Naive thymus-derived CD4-positive, alpha-beta T cell (primary cell): ENCODE data around the gene CHAT. TPM values are rescaled to one million over a fixed set of nuclear protein-coding genes. Genes with fewer than 3 reads are reported as not detected.

Source experiments
- ATAC-seq: fragments of 150-1000 bp; cut with Tn5 transposase; 2 replicates; pipeline ENCODE4 v1.10.0; 2021; ENCODE audit warnings: mild to moderate bottlenecking, moderate library complexity
- CTCF ChIA-PET: fragments of 350-600 bp; sonication (Branson Sonifier 250); formaldehyde crosslinking; loops from one replicate; lab custom pipeline; 2021; ENCODE audit warnings: antibody characterized with exemption; lab: Charles Lee
- POLR2A ChIA-PET: fragments of 350-600 bp; sonication (Branson Sonifier 250); formaldehyde crosslinking; loops from one replicate; lab custom pipeline; 2021; ENCODE audit warnings: antibody characterized with exemption, inconsistent platforms; lab: Charles Lee
- DNase-seq, 9 donors: peaks; one replicate each; pipeline versions ENCODE4 v3.0.0 to v3.0.0-alpha.2; 2020 to 2022; ENCODE audit warnings: mixed read lengths in 1 of 9
- H3K27ac ChIP-seq: one replicate; pipeline ENCODE4 v1.7.0; 2013; ENCODE audit warnings: mild to moderate bottlenecking, low read depth, low read length, moderate library complexity
- H3K27me3 ChIP-seq, 2 donors: one replicate each; pipeline ENCODE4 v1.7.0; 2013; ENCODE audit warnings: low read length in 2 of 2, mild to moderate bottlenecking in 2 of 2, moderate library complexity in 2 of 2; ENCODE audit not compliant: control insufficient read depth in 2 of 2, insufficient read depth in 2 of 2
- H3K36me3 ChIP-seq, 3 experiments: 1 replicate in 2 of 3; 2 replicates in 1 of 3; pipeline ENCODE4 v1.7.0; 2013; ENCODE audit warnings: low read length in 3 of 3, mild to moderate bottlenecking in 3 of 3, moderate library complexity in 1 of 3; ENCODE audit not compliant: insufficient read depth in 3 of 3, control insufficient read depth in 2 of 3
- H3K4me1 ChIP-seq, 2 donors: one replicate each; pipeline ENCODE4 v1.7.0; 2013; ENCODE audit warnings: low read length in 2 of 2, mild to moderate bottlenecking in 2 of 2, moderate library complexity in 1 of 2; ENCODE audit not compliant: control insufficient read depth in 2 of 2, insufficient read depth in 2 of 2
- H3K4me3 ChIP-seq: 2 replicates; pipeline ENCODE4 v1.7.0; 2013; ENCODE audit warnings: mild to moderate bottlenecking, low read length
- H3K9me3 ChIP-seq, 3 experiments: 1 replicate in 2 of 3; 2 replicates in 1 of 3; pipeline ENCODE4 v1.7.0; 2013; ENCODE audit warnings: low read length in 3 of 3; ENCODE audit not compliant: control insufficient read depth in 2 of 3
- H3K27ac Mint-ChIP-seq, 9 donors: one replicate each; pipeline ENCODE4 v1.8.0; 2020 to 2022; ENCODE audit warnings: mixed read lengths in 9 of 9, mild to moderate bottlenecking in 8 of 9, moderate library complexity in 5 of 9, inconsistent platforms in 2 of 9
- H3K27me3 Mint-ChIP-seq, 5 donors: one replicate each; pipeline ENCODE4 v1.8.0; 2021 to 2022; ENCODE audit warnings: mixed read lengths in 5 of 5, mild to moderate bottlenecking in 1 of 5
- H3K36me3 Mint-ChIP-seq, 5 donors: one replicate each; pipeline ENCODE4 v1.8.0; 2020 to 2022; ENCODE audit warnings: mixed read lengths in 5 of 5, mild to moderate bottlenecking in 3 of 5, inconsistent platforms in 1 of 5
- H3K4me1 Mint-ChIP-seq, 7 donors: one replicate each; pipeline ENCODE4 v1.8.0; 2020 to 2022; ENCODE audit warnings: mixed read lengths in 7 of 7, mild to moderate bottlenecking in 3 of 7, inconsistent platforms in 1 of 7
- H3K4me3 Mint-ChIP-seq, 10 donors: one replicate each; pipeline ENCODE4 v1.8.0; 2020 to 2022; ENCODE audit warnings: mild to moderate bottlenecking in 10 of 10, mixed read lengths in 10 of 10, moderate library complexity in 6 of 10, inconsistent platforms in 2 of 10
- H3K9me3 Mint-ChIP-seq, 11 donors: one replicate each; pipeline ENCODE4 v1.8.0; 2020 to 2022; ENCODE audit warnings: mixed read lengths in 11 of 11, mild to moderate bottlenecking in 4 of 11, inconsistent platforms in 1 of 11, moderate library complexity in 1 of 11
- intact Hi-C, 2 donors: fragments of 100-400 bp; cut with micrococcal nuclease; formaldehyde crosslinking; loops; one replicate each; pipeline ENCODE4 v1.15.1; 2023
- polyA plus RNA-seq, 2 donors: library from polyadenylated mRNA; unstranded; fragments of 300-500 nt; fragmentation: Illumina TruSeq; gene quantifications; one replicate each; pipeline ENCODE4 v1.2.3, GENCODE V29; 2021
- total RNA-seq, 6 experiments: library from RNA in 5 of 6; stranded (reverse) in 5 of 6; gene quantifications; 1 replicate in 5 of 6; 2 replicates in 1 of 6; pipeline ENCODE4 v1.2.3 and lab custom pipeline; 2021 to 2026

CHAT gene
- total and polyA plus RNA-seq, 7 experiments from 2014 or later = not detected

DNA sequence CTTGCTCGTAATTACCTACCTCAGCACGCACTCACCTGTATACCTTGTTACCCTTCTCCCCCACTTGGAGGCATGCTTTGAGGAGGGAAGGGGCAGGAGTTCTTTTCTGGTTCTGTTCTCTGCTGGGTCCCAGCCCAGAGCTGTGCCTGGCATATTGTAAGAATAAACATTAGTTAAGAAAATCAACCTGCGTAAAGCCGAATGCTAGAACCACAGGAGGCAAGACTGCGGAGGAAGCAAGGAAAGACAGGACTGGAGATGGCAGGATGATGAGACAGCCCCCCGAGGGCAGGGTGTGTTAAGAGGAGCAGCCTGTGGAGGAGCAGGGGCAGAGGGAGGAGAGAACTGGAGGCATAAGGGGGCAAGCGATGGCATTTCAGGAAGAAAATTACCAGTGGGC, 75.1 kb downstream of the CHAT start:
- H3K27ac Mint-ChIP-seq = no peak overlapping the region
- H3K36me3 Mint-ChIP-seq = peaks cover 0 to 13% (median 0%) of the 10 kb centered on the region in 5 donors
- no peak for ATAC-seq
- no peaks in the 10 kb centered on the region for H3K4me1 ChIP-seq
- ChIA-PET CTCF (interaction anchor here (0.7 kb wide), 1 partner anchor 16 kb away, joined by 6 read pairs; no protein-coding TSS in a partner anchor), POLR2A (no interaction called here)
- no peak overlapping the region for H3K4me3 ChIP-seq
- H3K27ac ChIP-seq = no peak overlapping the region
- no peaks in the 10 kb centered on the region for H3K36me3 ChIP-seq
- intact Hi-C loops = no loop called here
- peaks cover 0 to 4% (median 0%) of the 10 kb centered on the region in 7 donors for H3K4me1 Mint-ChIP-seq
- H3K27me3 Mint-ChIP-seq = peaks cover 61 to 80% (median 71%) of the 10 kb centered on the region in 5 donors
- H3K4me3 Mint-ChIP-seq = no peak overlapping the region
- H3K9me3 Mint-ChIP-seq = peaks cover 0 to 52% (median 13%) of the 10 kb centered on the region in 11 donors
- peaks cover 0 to 6% (median 0%) of the 10 kb centered on the region in 3 experiments for H3K9me3 ChIP-seq
- DNase-seq = no peak
- no peaks in the 10 kb centered on the region for H3K27me3 ChIP-seq

DNA sequence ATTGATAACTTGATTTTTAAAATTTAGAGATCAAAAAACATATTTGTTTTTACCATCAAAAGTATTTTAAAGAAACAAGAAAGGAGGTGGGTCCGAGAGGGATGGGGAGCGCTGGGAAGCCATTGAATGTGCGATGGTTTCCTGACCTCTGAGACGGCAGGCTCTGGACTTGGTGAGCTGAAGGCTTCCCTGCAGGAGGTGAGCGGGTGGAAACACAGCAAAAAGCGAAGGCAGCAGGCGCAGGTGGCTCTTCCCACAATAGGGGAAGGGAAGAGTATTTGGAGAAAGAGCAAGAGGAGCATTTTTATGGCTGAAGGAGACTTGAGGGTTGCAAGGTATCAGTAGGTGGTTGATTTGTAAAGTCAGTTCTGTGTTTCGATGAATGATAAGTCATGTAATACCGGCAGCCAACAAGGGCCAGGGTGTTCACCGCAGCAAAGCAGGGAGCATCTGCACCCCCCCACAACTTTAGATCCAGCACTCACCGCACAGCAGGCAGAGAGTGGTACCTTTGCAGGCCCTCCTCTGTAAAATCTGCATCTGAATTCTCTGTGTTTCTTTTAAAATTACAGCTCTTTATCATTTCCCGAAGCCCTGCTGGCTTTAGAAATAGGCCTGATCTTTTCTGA, 76.2 kb downstream of the CHAT start:
- ATAC-seq = no peak
- Histone ChIP-seq H3K4me1 (no peaks in the 10 kb centered on the region), H3K9me3 (peaks cover 0 to 6% (median 0%) of the 10 kb centered on the region in 3 experiments), H3K36me3 (no peaks in the 10 kb centered on the region), H3K27ac (no peak overlapping the region), H3K27me3 (no peaks in the 10 kb centered on the region), H3K4me3 (no peak overlapping the region)
- H3K27ac Mint-ChIP-seq = no peak overlapping the region
- H3K4me3 Mint-ChIP-seq = no peak overlapping the region
- no peak for DNase-seq
- H3K27me3 Mint-ChIP-seq = peaks cover 60 to 80% (median 73%) of the 10 kb centered on the region in 5 donors
- peaks cover 0 to 4% (median 0%) of the 10 kb centered on the region in 7 donors for H3K4me1 Mint-ChIP-seq
- intact Hi-C loops = no loop called here
- peaks cover 0 to 52% (median 11%) of the 10 kb centered on the region in 11 donors for H3K9me3 Mint-ChIP-seq
- ChIA-PET CTCF (no interaction called here), POLR2A (no interaction called here)
- H3K36me3 Mint-ChIP-seq = peaks cover 0 to 10% (median 0%) of the 10 kb centered on the region in 5 donors

DNA sequence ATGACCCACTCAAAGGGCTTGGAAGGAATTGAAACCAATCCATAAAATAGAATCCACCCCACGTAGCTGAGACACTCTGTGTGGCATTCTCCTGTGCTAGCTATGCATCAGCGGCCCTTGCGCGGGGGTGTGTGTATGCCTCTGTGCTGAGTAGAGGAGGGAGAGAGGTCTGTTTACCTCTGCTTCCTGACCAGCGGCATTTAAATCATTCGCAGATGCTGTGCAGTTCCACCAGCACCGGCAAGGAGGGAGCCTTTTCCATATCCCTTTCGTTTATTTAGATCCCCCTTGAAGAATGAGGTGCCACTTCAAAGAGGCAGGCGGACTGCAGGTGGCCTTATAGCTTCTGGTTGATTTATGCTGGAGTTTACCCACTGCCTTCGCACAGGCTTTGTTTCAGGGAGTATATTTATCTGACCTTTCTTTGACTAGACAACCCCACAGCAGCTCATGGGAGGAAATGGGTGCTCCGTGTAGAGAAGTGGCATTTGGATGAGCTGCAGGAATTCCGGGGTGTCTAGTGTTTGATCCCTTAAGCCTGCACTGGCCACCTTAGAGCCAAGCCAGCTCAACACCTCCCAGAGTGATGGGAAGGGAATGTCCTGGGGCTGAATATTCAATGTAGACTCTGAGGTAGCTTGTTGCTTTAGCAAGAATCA, 77.0 kb downstream of the CHAT start:
- CTCF ChIA-PET = no interaction called here
- peaks cover 55 to 76% (median 71%) of the 10 kb centered on the region in 5 donors for H3K27me3 Mint-ChIP-seq
- POLR2A ChIA-PET = no interaction called here

DNA sequence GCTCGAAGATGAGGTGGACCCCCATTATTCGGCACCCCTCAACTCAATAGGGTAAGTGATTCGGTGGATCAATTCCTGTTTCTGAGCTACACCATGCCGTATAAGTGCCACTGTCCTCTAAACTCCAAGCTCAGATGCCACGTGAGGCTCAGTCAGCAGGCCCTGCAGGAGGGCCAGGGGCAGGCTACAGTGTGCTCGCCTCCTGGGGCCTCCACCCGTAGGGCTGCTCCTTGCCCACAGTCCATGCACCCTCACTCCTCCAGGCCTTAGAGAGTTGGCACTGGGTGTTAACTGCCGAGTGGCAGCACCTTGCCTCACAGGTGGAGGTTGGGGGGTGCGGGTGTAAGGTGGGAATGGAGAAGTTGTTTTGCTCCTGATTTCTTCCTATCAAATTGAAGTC, 77.8 kb downstream of the CHAT start:
- no peak overlapping the region for H3K4me3 Mint-ChIP-seq
- peaks cover 0 to 4% (median 0%) of the 10 kb centered on the region in 7 donors for H3K4me1 Mint-ChIP-seq
- intact Hi-C loops = no loop called here
- no peak overlapping the region for H3K27ac Mint-ChIP-seq
- DNase-seq (no peak), ATAC-seq (no peak)
- Histone ChIP-seq H3K4me3 (no peak overlapping the region), H3K27me3 (no peaks in the 10 kb centered on the region), H3K4me1 (no peaks in the 10 kb centered on the region), H3K36me3 (no peaks in the 10 kb centered on the region), H3K27ac (no peak overlapping the region), H3K9me3 (peaks cover 0 to 6% (median 0%) of the 10 kb centered on the region in 3 experiments)
- ChIA-PET POLR2A (no interaction called here), CTCF (no interaction called here)
- H3K9me3 Mint-ChIP-seq = peaks cover 0 to 39% (median 11%) of the 10 kb centered on the region in 11 donors
- peaks cover 0 to 10% (median 0%) of the 10 kb centered on the region in 5 donors for H3K36me3 Mint-ChIP-seq
- H3K27me3 Mint-ChIP-seq = peaks cover 55 to 76% (median 70%) of the 10 kb centered on the region in 5 donors

More for the DNA sequence above, 77.0 kb downstream of the CHAT start:
- intact Hi-C loops = no loop called here
- Histone ChIP-seq H3K27ac (no peak overlapping the region), H3K36me3 (no peaks in the 10 kb centered on the region), H3K4me3 (no peak overlapping the region), H3K9me3 (peaks cover 0 to 6% (median 0%) of the 10 kb centered on the region in 3 experiments), H3K4me1 (no peaks in the 10 kb centered on the region), H3K27me3 (no peaks in the 10 kb centered on the region)
- Mint-ChIP-seq H3K4me1 (peaks cover 0 to 4% (median 0%) of the 10 kb centered on the region in 7 donors), H3K9me3 (peaks cover 0 to 46% (median 11%) of the 10 kb centered on the region in 11 donors), H3K4me3 (no peak overlapping the region), H3K27ac (no peak overlapping the region), H3K36me3 (peaks cover 0 to 10% (median 0%) of the 10 kb centered on the region in 5 donors)
- DNase-seq (no peak), ATAC-seq (no peak)

DNA sequence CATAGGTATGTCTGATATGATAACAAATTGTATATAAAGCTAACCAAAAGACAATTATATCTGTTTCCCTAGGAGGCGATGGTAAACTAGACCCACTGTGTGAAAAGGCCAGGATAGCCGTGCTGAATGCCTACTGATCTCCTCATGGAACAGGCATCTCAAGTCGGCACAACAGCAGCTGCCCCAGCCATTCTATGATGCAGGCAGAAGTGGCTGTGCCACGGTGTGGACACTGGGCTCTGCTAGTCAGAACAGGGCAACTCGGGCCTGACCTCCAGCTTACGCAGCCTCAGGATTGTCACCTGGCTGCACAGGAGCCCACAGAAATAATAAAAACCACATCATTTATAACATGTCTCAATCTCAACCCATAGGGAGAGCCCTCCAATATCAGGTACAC, 80.6 kb downstream of the CHAT start:
- H3K27ac ChIP-seq = no peak overlapping the region
- H3K9me3 Mint-ChIP-seq = peaks cover 0 to 18% (median 1%) of the 10 kb centered on the region in 11 donors
- intact Hi-C loops = no loop called here
- H3K4me1 ChIP-seq = no peaks in the 10 kb centered on the region
- H3K4me3 Mint-ChIP-seq = no peak overlapping the region
- DNase-seq (no peak), ATAC-seq (no peak)
- peaks cover 32 to 62% (median 50%) of the 10 kb centered on the region in 5 donors for H3K27me3 Mint-ChIP-seq
- H3K9me3 ChIP-seq = no peaks in the 10 kb centered on the region
- no peaks in the 10 kb centered on the region for H3K27me3 ChIP-seq
- ChIA-PET CTCF (no interaction called here), POLR2A (no interaction called here)
- H3K4me3 ChIP-seq = no peak overlapping the region
- peaks cover 0 to 4% (median 0%) of the 10 kb centered on the region in 7 donors for H3K4me1 Mint-ChIP-seq
- peaks cover 0 to 1% (median 0%) of the 10 kb centered on the region in 5 donors for H3K36me3 Mint-ChIP-seq
- H3K27ac Mint-ChIP-seq = no peak overlapping the region
- H3K36me3 ChIP-seq = no peaks in the 10 kb centered on the region

DNA sequence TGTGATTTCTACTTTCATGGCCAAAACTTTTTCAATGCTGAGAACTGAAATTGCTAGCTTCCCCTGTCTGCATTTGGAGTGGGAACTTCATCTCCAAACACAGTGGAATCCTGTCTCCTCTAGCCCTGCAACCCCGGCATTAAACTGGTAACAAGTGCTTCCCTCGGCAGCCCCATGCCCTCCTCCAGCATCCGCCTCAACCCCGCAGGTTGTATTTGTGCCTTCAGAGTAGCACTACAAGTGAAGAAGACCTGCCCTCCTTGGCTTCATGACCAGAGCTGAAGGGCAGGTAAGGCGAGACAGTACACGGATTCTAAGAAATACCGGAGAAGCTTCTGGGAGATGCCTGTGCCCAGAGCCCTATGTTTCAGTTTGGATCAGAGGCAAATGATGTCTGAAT, 82.5 kb downstream of the CHAT start:
- peaks cover 14 to 50% (median 34%) of the 10 kb centered on the region in 5 donors for H3K27me3 Mint-ChIP-seq
- Histone ChIP-seq H3K27me3 (no peaks in the 10 kb centered on the region), H3K4me3 (no peak overlapping the region), H3K4me1 (no peaks in the 10 kb centered on the region), H3K9me3 (no peaks in the 10 kb centered on the region), H3K27ac (no peak overlapping the region), H3K36me3 (no peaks in the 10 kb centered on the region)
- no peak for ATAC-seq
- H3K9me3 Mint-ChIP-seq = peaks cover 0 to 12% (median 0%) of the 10 kb centered on the region in 11 donors
- no peak for DNase-seq
- no peak overlapping the region for H3K27ac Mint-ChIP-seq
- H3K36me3 Mint-ChIP-seq = no peaks in the 10 kb centered on the region
- POLR2A ChIA-PET = no interaction called here
- intact Hi-C loops = no loop called here
- CTCF ChIA-PET = no interaction called here
- H3K4me1 Mint-ChIP-seq = no peaks in the 10 kb centered on the region
- H3K4me3 Mint-ChIP-seq = no peak overlapping the region
